Measurements from ENCODE around the gene MRPL12.

The MRPL12 gene

GRCh38 chr17:81681672-81682071 lies 21.5 kb upstream of the MRPL12 start (continued):
- TF ChIP-seq OVOL3 (tag by site-specific recombination; IDR thresholded peaks at IDR 0.05) (no peak), ZBTB17 (tag by site-specific recombination; IDR thresholded peaks at IDR 0.05) (peak; percentile 43), ZNF132 (tag by site-specific recombination; IDR thresholded peaks at IDR 0.05; ENCODE audit: borderline replicate concordance) (no peak), PRDM1 (tag by site-specific recombination; IDR thresholded peaks at IDR 0.05) (no peak), ZBTB26 (tag by site-specific recombination; optimal IDR thresholded peaks at IDR 0.05) (peak; percentile 22), ZNF423 (tag by site-specific recombination; IDR thresholded peaks at IDR 0.05) (peak; percentile 83), EGR2 (tag by site-specific recombination; IDR thresholded peaks at IDR 0.05; ENCODE audit: low read depth) (0 out of 2 replicates have a peak, but pooled peaks have one; percentile 29), ZNF221 (tag by site-specific recombination; IDR thresholded peaks at IDR 0.05; ENCODE audit: borderline replicate concordance) (no peak), ZNF37A (tag by site-specific recombination; IDR thresholded peaks at IDR 0.05) (no peak), OSR2 (tag by site-specific recombination; IDR thresholded peaks at IDR 0.05) (0 out of 2 replicates have a peak, but pooled peaks have one; percentile 26), ZNF23 (tag by site-specific recombination; IDR thresholded peaks at IDR 0.05; ENCODE audit: borderline replicate concordance) (no peak), ATF2 (tag by site-specific recombination; IDR thresholded peaks at IDR 0.05; ENCODE audit: low read depth) (0 out of 2 replicates have a peak, but pooled peaks have one; percentile 6), ZNF600 (tag by site-specific recombination; IDR thresholded peaks at IDR 0.05) (peak; percentile 80), TRIM28 (IDR thresholded peaks at IDR 0.05; ENCODE audit: borderline replicate concordance, low read length) (no peak), ZEB2 (tag by site-specific recombination; IDR thresholded peaks at IDR 0.05) (0 out of 2 replicates have a peak, but pooled peaks have one; percentile 33), REPIN1 (tag by site-specific recombination; IDR thresholded peaks at IDR 0.05; ENCODE audit: low read depth) (no peak), ZBTB8A (tag by site-specific recombination; IDR thresholded peaks at IDR 0.05) (peak; percentile 39), ZIC2 (tag by site-specific recombination; IDR thresholded peaks at IDR 0.05) (peak; percentile 93)

GRCh38 chr17:81682565-81683207 lies 20.5 kb upstream of the MRPL12 start:
- peak overlapping the region; percentile 92 for H3K4me3 ChIP-seq (ENCODE audit: low read depth, low read length)
- CTCF ChIA-PET: interaction anchor here (0.6 to 2.2 kb wide), 8 partner anchors 11 to 417 kb away, joined by 3 to 9 read pairs (median 4); no protein-coding TSS in a partner anchor
- H3K9me3 ChIP-seq (ENCODE audit: control insufficient read depth, insufficient read depth, low read depth, low read length): no peaks in the 10 kb centered on the region
- no peak for TF ChIP-seq ZNF174 (tag by site-specific recombination; IDR thresholded peaks at IDR 0.05)
- no peak for TF ChIP-seq HOXD13 (CRISPR knock-in tag; IDR thresholded peaks at IDR 0.05; ENCODE audit: borderline replicate concordance)
- TF ChIP-seq ZIC2 (tag by site-specific recombination; IDR thresholded peaks at IDR 0.05): peak; percentile 64
- TF ChIP-seq ZNF692 (tag by site-specific recombination; IDR thresholded peaks at IDR 0.05): no peak
- TF ChIP-seq ZNF10 (tag by site-specific recombination; IDR thresholded peaks at IDR 0.05): no peak
- TF ChIP-seq, protein P1, sequence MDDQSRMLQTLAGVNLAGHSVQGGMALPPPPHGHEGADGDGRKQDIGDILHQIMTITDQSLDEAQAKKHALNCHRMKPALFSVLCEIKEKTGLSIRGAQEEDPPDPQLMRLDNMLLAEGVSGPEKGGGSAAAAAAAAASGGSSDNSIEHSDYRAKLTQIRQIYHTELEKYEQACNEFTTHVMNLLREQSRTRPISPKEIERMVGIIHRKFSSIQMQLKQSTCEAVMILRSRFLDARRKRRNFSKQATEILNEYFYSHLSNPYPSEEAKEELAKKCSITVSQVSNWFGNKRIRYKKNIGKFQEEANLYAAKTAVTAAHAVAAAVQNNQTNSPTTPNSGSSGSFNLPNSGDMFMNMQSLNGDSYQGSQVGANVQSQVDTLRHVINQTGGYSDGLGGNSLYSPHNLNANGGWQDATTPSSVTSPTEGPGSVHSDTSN (CRISPR knock-in tag; IDR thresholded peaks at IDR 0.05): no peak
- TF ChIP-seq, protein P2, sequence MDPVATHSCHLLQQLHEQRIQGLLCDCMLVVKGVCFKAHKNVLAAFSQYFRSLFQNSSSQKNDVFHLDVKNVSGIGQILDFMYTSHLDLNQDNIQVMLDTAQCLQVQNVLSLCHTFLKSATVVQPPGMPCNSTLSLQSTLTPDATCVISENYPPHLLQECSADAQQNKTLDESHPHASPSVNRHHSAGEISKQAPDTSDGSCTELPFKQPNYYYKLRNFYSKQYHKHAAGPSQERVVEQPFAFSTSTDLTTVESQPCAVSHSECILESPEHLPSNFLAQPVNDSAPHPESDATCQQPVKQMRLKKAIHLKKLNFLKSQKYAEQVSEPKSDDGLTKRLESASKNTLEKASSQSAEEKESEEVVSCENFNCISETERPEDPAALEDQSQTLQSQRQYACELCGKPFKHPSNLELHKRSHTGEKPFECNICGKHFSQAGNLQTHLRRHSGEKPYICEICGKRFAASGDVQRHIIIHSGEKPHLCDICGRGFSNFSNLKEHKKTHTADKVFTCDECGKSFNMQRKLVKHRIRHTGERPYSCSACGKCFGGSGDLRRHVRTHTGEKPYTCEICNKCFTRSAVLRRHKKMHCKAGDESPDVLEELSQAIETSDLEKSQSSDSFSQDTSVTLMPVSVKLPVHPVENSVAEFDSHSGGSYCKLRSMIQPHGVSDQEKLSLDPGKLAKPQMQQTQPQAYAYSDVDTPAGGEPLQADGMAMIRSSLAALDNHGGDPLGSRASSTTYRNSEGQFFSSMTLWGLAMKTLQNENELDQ (tag by site-specific recombination; IDR thresholded peaks at IDR 0.05; ENCODE audit: low read depth): no peak
- H3K36me3 ChIP-seq (ENCODE audit: control insufficient read depth in 2 of 2, insufficient read depth in 1 of 2, low read length in 2 of 2): peaks cover 6 to 43% of the 10 kb centered on the region in 2 experiments; a peak in 2 of 3 replicates
- POLR2A ChIA-PET: interaction anchor here (0.5 to 6.6 kb wide), 17 partner anchors 11 to 244 kb away, joined by 3 to 109 read pairs (median 7); partner anchors contain the start of genes ACTG1, CCDC137, MRPL12 and OXLD1
- peaks cover 4% of the 10 kb centered on the region for H3K4me1 ChIP-seq (ENCODE audit: control insufficient read depth, insufficient read depth, low read length)
- H3K27ac ChIP-seq (ENCODE audit: extremely low read depth, low read depth, low read length): peak overlapping the region; percentile 82

All from HEK293 (cell line).